Hematopoietic multipotent progenitor cell treated with erythropoietin and hydrocortisone succinate and interleukin-3 and kit ligand, for 6 days (in vitro differentiated cells): ENCODE measurements around the gene PIWIL4.

Experiments
- DNase-seq: peaks from one replicate; pipeline ENCODE4 v3.0.0-alpha.2; 2015

The PIWIL4 gene

DNA sequence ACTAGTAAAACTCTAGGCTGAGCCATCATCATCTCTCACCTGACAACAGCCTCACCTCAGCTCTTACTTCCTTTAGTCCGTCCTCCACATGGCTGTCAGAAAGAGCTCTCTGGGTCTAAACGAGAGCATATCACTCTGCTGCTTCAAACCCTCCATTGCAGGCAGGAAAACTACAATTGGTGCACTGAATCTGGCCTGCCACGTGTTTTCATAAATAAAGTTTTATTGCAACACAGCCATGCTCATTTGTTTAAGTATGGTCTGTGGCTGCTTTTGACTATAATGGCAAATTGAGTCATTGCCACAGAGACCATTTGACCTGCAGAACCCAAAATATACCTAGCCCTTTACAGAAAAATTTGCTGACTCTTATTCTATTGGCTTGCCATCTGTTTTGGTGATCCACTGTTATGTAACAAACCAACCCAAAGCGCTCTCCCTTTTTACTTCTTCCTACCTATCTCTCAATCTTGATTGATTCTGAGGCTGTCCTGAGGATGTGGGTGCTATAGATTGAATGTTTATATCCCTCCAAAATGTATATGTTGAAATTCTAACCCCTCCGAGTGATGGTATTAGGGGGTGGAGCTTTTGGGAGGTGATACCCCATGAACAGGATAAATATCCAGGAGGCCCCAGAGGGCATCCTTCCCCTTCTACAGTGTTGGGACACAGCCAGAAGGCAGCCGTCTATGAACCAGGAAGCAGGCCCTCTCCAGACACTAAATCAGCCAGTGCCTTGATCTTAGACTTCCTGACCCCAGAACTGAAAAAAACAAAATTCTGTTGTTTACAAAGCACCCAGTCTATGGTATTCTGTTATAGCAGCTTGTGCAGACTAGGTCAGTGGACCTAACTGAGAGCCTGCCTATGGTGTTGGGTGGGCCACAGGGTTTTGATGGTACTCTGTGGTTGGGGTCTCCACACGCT is 99.9 kb downstream of the PIWIL4 start:
- no peak for DNase-seq

DNA sequence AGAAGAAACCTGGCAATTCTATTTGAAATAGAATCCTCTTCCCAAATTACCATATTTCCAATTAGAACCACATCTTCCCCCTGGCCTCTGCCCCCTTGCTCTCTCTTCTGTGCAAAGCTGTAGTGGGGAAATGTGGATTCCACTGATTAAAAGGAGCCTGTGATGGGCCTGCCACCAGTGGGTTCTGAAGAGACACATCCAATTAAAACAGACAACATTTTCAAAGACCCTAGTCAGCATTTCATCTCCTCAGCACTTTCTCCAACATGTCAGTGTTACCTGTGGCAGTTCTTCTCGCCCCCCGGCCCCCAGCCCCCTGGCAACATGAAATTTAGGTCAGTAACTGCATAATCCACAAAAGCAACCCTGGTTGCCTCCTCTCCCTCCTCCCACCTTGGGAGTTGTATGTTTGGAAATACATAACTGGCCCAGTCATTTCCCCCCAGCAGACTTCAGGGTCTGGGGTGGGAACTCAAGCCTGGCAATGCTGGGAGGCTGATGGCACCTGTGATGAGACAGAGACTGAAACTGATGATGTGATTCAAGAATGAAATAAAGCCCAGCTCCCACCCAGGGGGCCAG is 101.1 kb downstream of the PIWIL4 start:
- no peak for DNase-seq

DNA sequence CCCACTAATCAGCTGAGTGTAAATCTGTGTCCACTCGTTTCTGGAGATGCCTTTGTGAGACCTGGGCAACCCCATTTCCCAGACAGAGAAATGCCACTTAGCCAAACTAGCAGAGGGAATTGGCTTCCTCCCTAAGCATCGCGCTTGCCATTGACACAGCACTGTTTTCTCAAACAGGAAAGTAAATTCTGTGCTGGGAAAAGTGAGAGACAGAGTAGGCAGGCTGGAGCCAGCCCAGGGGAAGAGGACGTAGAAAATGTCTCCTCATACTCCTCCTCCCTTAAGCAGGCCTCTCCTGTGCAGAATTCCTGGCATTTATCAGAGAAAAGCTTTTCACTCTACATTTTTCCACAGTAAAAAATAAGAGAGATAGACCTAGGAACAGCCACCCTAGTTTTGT is 101.9 kb downstream of the PIWIL4 start:
- no peak for DNase-seq
